HG03095 (cell line): ENCODE measurements around the gene LYSMD2.
"Not testable (repeated sequence)": the region's sequence is repeated elsewhere in the genome, so short reads cannot be mapped to it uniquely, and the experiment has no call there.

Experiments used
- ATAC-seq: cut with Tn5 transposase; IDR thresholded peaks from one replicate; pipeline ENCODE4 v1.9.1; 2021; ENCODE audit warnings: moderate library complexity; ENCODE audit not compliant: unreplicated experiment

Gene LYSMD2

GRCh38 chr15:51737522-51738305 is at the start of gene LYSMD2:
Gene LYSMD2, minus strand, starts transcription at chr15:51737655. Its CDS starts 33 bp downstream, at chr15:51737622.
- peak; percentile 36 for ATAC-seq

GRCh38 chr15:51787130-51787529 is 49.7 kb upstream of the LYSMD2 start:
- ATAC-seq, result not testable (repeated sequence)

- no peak for ATAC-seq
These were observed 46.5 kb upstream of the LYSMD2 start for GRCh38 chr15:51783967-51784366.

GRCh38 chr15:51782357-51782896 is 45.0 kb upstream of the LYSMD2 start:
- no peak for ATAC-seq

GRCh38 chr15:51781506-51781905 is 44.1 kb upstream of the LYSMD2 start:
- no peak for ATAC-seq

- no peak for ATAC-seq
These were observed 43.2 kb upstream of the LYSMD2 start for GRCh38 chr15:51780636-51781035.

GRCh38 chr15:51776952-51777569 is 39.6 kb upstream of the LYSMD2 start:
- no peak for ATAC-seq

- ATAC-seq, result no peak
These were observed 38.7 kb upstream of the LYSMD2 start for GRCh38 chr15:51775967-51776816.

- no peak for ATAC-seq
These were observed 37.5 kb upstream of the LYSMD2 start for GRCh38 chr15:51774916-51775315.

GRCh38 chr15:51771773-51772172 is 34.3 kb upstream of the LYSMD2 start:
- no peak for ATAC-seq

GRCh38 chr15:51770902-51771301 is 33.4 kb upstream of the LYSMD2 start:
- no peak for ATAC-seq

GRCh38 chr15:51768018-51768417 is 30.6 kb upstream of the LYSMD2 start:
- ATAC-seq, result no peak

GRCh38 chr15:51766341-51766740 is 28.9 kb upstream of the LYSMD2 start:
- no peak for ATAC-seq

GRCh38 chr15:51765751-51766150 is 28.3 kb upstream of the LYSMD2 start:
- ATAC-seq, result no peak

- no peak for ATAC-seq
These were observed 23.4 kb upstream of the LYSMD2 start for GRCh38 chr15:51760805-51761204.

GRCh38 chr15:51759557-51760070 is 22.2 kb upstream of the LYSMD2 start:
- no peak for ATAC-seq

GRCh38 chr15:51758645-51759044 is 21.2 kb upstream of the LYSMD2 start:
- no peak for ATAC-seq

GRCh38 chr15:51757450-51757849 is 20.0 kb upstream of the LYSMD2 start:
- ATAC-seq, result no peak

- ATAC-seq, result no peak
These were observed 19.0 kb upstream of the LYSMD2 start for GRCh38 chr15:51756482-51756881.

- ATAC-seq, result no peak
These were observed 18.3 kb upstream of the LYSMD2 start for GRCh38 chr15:51755790-51756189.

- ATAC-seq, result no peak
These were observed 16.8 kb upstream of the LYSMD2 start for GRCh38 chr15:51754267-51754666.
